NT2/D1 (cell line): ENCODE data around the gene TRIML1.

Experiments used
- DNase-seq: peaks from one replicate; pipeline ENCODE4 v3.0.0-alpha.2; 2011; ENCODE audit warnings: low read depth, low spot score
- H3K27me3 ChIP-seq: 2 replicates; pipeline ENCODE4 v1.6.0; 2011; ENCODE audit warnings: mild to moderate bottlenecking; ENCODE audit not compliant: insufficient read length, insufficient read depth
- H3K36me3 ChIP-seq: 2 replicates; pipeline ENCODE4 v1.6.1; 2011; ENCODE audit warnings: mild to moderate bottlenecking, low read length, mixed read lengths; ENCODE audit not compliant: insufficient read depth, insufficient read length
- H3K4me1 ChIP-seq: 2 replicates; pipeline ENCODE4 v1.5.1; 2011; ENCODE audit not compliant: insufficient read depth, insufficient read length
- H3K4me3 ChIP-seq: 2 replicates; pipeline ENCODE4 v1.5.1; 2011; ENCODE audit warnings: low read depth; ENCODE audit not compliant: insufficient read length
- H3K9ac ChIP-seq: 2 replicates; pipeline ENCODE4 v1.6.0; 2011; ENCODE audit warnings: low read depth; ENCODE audit not compliant: insufficient read length
- H3K9me3 ChIP-seq: 2 replicates; pipeline ENCODE4 v1.5.1; 2011; ENCODE audit warnings: mild to moderate bottlenecking, low read length; ENCODE audit not compliant: insufficient read depth
- SUZ12 ChIP-seq: IDR thresholded peaks from 2 replicates; pipeline ENCODE4 v1.6.1; 2011; ENCODE audit not compliant: insufficient read length, insufficient read depth; ENCODE audit errors: extremely low read depth
- YY1 ChIP-seq: IDR thresholded peaks from 2 replicates; pipeline ENCODE4 v1.6.1; 2011; ENCODE audit not compliant: insufficient read length, insufficient read depth
- ZNF274 ChIP-seq: IDR thresholded peaks from 2 replicates; pipeline ENCODE4 v1.6.1; 2011; ENCODE audit warnings: mild to moderate bottlenecking, low read depth, low read length

TRIML1 gene

DNA sequence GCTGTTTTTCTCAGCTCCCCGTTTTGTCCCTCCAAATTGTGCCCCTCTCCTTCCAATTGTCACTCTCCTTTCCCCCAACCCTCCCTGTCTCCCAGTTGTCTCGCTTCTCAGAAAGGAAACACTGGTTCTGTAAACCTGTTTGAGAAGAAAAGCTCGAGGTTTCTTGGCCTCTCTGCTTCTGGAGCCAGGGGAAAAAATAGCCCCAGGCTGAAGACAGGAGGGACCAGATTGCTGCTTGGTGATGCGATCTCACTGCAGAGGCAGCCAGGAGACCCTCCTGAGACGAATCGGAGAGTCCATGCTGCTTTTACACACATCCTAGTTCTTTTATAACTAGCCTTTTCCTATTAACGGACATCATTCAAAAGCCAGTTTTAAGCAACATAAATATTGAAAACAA lies 21.2 kb downstream of the TRIML1 start:
- no peaks in the 10 kb centered on the region for H3K9me3 ChIP-seq
- H3K36me3 ChIP-seq, result no peaks in the 10 kb centered on the region
- H3K4me3 ChIP-seq, result no peak overlapping the region
- peak; percentile 8 for DNase-seq
- no peaks in the 10 kb centered on the region for H3K4me1 ChIP-seq
- H3K9ac ChIP-seq, result no peak overlapping the region
- TF ChIP-seq ZNF274 (no peak), YY1 (no peak), SUZ12 (no peak)
- H3K27me3 ChIP-seq, result no peaks in the 10 kb centered on the region

DNA sequence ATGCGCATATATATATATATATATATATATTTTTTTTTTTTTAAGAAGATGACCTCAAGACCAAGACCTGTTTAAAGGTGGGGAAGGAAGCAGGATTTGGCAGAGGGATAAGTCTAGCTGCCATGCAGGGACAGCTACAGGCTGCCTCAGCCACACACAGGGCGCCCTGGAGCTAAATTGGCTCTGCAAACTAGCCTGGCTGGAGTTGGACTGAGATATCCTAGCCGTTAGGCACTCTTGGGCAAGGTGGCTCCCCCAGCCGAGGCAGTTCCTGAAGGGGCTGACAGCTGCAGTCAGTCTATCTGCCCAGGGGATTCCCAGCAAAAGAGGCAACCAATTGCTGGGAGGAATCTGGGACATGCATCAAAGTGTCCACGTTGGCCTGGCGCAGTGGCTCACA lies 21.9 kb downstream of the TRIML1 start:
- no peak for DNase-seq
- no peaks in the 10 kb centered on the region for H3K27me3 ChIP-seq
- H3K36me3 ChIP-seq, result no peaks in the 10 kb centered on the region
- no peaks in the 10 kb centered on the region for H3K4me1 ChIP-seq
- no peaks in the 10 kb centered on the region for H3K9me3 ChIP-seq
- no peak overlapping the region for H3K9ac ChIP-seq
- H3K4me3 ChIP-seq, result no peak overlapping the region
- TF ChIP-seq ZNF274 (no peak), SUZ12 (no peak), YY1 (no peak)

DNA sequence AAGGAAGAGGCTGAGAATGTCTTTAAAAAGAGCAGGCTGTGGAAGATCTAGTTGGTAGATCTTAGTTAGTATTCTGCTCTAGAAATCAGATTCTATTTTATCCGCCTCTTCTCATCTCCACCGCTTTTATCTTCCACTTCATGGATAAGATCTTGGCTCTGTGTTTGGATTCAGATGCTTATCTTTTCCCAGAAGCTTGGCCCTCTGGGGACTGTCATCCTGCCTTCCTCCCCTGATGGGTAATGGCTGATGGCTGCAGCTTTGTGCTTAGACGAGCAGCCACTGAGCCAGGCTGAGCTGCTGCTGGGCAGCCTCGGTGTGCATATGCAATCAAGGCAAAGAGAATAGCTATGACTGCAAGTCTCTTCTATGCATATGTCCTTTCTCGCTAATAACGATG lies 23.5 kb downstream of the TRIML1 start:
- Histone ChIP-seq H3K4me1 (no peaks in the 10 kb centered on the region), H3K4me3 (no peak overlapping the region), H3K36me3 (no peaks in the 10 kb centered on the region), H3K9ac (no peak overlapping the region), H3K9me3 (no peaks in the 10 kb centered on the region), H3K27me3 (no peaks in the 10 kb centered on the region)
- TF ChIP-seq YY1, result no peak
- no peak for TF ChIP-seq ZNF274
- TF ChIP-seq SUZ12, result no peak
- no peak for DNase-seq

DNA sequence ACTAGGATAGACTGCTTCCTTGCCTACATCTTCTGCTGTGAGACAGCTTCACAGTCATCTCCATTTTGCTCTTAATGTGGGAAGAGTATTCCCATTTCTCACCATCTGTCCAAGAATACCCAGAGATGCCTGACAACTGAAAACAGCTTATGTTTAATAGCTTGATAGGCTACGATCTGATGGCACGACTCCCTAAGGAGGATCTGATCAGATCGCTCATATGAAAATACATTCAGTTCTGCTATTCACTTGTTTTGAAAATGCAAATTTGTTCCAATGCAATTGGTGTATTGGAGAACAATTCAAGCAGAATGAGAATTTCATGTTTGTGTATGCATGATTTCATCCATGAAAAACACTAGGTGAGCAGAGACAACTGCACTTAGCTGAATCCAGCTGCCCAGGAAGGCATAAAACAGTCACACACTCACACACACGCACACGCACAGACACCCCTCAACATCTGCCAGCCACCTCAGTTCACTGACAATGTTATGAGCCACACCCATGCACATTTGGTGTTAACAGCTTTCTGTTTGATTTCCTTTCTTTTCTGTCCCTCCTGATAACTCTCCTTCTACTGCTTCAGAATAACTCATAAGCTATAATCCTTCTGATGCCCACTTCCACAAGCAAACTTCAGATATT lies 29.6 kb downstream of the TRIML1 start:
- Histone ChIP-seq H3K4me1 (no peaks in the 10 kb centered on the region), H3K9ac (no peak overlapping the region), H3K4me3 (no peak overlapping the region), H3K9me3 (peaks cover 5% of the 10 kb centered on the region; the same call in 1 of the 2 replicates), H3K36me3 (no peaks in the 10 kb centered on the region), H3K27me3 (no peaks in the 10 kb centered on the region)
- DNase-seq, result no peak
- TF ChIP-seq ZNF274, result no peak
- TF ChIP-seq YY1, result no peak

DNA sequence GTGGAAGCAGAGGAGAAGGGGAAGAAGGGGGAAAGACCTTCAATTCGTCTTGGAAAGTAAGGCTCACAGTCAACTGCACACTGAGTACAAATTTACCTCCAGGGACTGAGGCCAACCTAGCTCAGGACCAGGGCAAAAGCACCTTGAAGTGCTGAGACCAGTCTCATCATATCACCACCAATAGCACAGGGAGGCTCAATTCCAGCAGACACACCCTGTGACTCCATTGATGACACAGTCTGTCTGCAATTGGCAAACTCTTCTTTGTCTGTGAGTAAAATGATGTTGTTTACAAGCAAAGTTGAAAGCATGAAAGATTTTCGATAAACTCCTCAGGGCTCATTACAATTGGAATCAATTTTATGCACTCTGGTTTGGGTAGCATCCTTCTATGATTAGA lies 32.3 kb downstream of the TRIML1 start:
- TF ChIP-seq YY1, result no peak
- TF ChIP-seq ZNF274, result no peak
- TF ChIP-seq SUZ12, result no peak
- Histone ChIP-seq H3K36me3 (no peaks in the 10 kb centered on the region), H3K4me1 (peaks cover 2% of the 10 kb centered on the region), H3K4me3 (no peak overlapping the region), H3K9ac (no peak overlapping the region), H3K27me3 (no peaks in the 10 kb centered on the region), H3K9me3 (peaks cover 5% of the 10 kb centered on the region; the same call in 1 of the 2 replicates)
- DNase-seq, result no peak

DNA sequence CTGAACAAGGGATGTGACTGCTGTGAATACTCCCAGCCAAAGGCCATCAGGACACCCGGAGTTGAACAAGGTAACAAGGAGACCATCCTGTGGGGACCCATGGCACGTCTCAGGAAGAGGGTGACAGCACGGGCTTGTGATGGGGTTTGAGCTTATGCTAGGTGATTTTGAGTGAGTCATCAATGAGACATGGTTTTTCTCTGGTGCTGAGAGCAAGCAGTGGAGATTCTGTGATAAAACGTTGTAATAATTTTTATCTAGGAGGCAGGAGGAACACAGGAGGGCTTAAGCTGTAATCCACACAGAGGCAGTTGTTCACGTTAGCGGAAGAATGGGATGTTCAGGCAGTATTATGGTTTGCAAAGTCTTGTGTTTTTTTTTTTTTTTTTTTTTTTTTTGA lies 36.0 kb downstream of the TRIML1 start:
- no peaks in the 10 kb centered on the region for H3K27me3 ChIP-seq
- peaks cover 17% of the 10 kb centered on the region; the same call in 1 of the 2 replicates for H3K9me3 ChIP-seq
- TF ChIP-seq YY1 (no peak), ZNF274 (no peak), SUZ12 (no peak)
- no peak overlapping the region for H3K4me3 ChIP-seq
- no peak overlapping the region for H3K9ac ChIP-seq
- peaks cover 2% of the 10 kb centered on the region for H3K4me1 ChIP-seq
- DNase-seq, result no peak
- no peaks in the 10 kb centered on the region for H3K36me3 ChIP-seq

DNA sequence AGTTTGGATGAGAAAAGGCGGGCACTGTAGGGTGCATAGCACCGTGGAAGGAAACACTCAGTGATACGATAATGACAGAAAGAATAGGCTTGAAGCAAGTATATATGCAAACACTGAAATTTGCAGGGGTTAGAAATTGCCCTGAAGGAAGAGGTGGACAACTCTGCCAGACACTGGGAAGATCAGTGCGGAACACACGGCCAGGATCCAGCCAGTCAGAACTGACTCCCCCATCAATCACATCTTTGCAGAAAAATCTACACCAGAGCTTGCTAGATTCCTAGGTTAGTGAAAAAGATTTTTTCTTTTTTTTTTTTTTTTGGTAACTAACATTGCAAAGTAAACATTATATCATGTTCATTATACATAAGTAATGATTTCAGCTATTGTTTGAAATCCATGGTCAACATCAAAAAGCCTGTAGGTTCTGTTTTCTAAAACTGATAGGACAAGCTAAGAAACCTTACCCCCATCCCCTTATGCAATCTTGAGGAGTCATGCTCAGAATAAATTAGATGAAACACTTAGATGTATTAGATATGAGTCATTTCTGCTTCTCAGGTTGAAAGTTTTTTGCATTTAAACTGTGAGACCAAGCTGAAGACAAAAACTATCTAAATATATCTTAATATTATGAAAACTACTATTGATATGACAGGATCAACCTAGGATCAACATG lies 38.9 kb downstream of the TRIML1 start:
- H3K4me1 ChIP-seq, result peaks cover 2% of the 10 kb centered on the region
- no peak overlapping the region for H3K4me3 ChIP-seq
- no peak overlapping the region for H3K9ac ChIP-seq
- DNase-seq, result no peak
- TF ChIP-seq ZNF274 (no peak), YY1 (no peak), SUZ12 (no peak)
- peaks cover 12% of the 10 kb centered on the region; the same call in 1 of the 2 replicates for H3K9me3 ChIP-seq
- no peaks in the 10 kb centered on the region for H3K27me3 ChIP-seq
- H3K36me3 ChIP-seq, result no peaks in the 10 kb centered on the region
